Mesothelial cell of epicardium (in vitro differentiated cells): ENCODE measurements around the gene TNS4. TPM values are rescaled to one million over a fixed set of nuclear protein-coding genes. Genes with fewer than 3 reads are reported as not detected.

Experiments
- DNase-seq, 2 experiments: peaks; one replicate each; pipeline ENCODE4 v3.0.0; 2021; ENCODE audit warnings: low spot score in 2 of 2; ENCODE audit not compliant: unreplicated experiment in 2 of 2
- H3K27ac Mint-ChIP-seq: 2 replicates; pipeline ENCODE4 v1.8.0; 2021; ENCODE audit warnings: mixed read lengths
- H3K27me3 Mint-ChIP-seq: 2 replicates; pipeline ENCODE4 v1.8.0; 2021; ENCODE audit warnings: low read depth, mixed read lengths
- H3K36me3 Mint-ChIP-seq: 2 replicates; pipeline ENCODE4 v1.8.0; 2021; ENCODE audit warnings: mixed read lengths
- H3K4me1 Mint-ChIP-seq: 2 replicates; pipeline ENCODE4 v1.8.0; 2021; ENCODE audit warnings: mixed read lengths
- H3K4me3 Mint-ChIP-seq: 2 replicates; pipeline ENCODE4 v1.8.0; 2021; ENCODE audit warnings: mild to moderate bottlenecking, moderate library complexity, mixed read lengths
- H3K9me3 Mint-ChIP-seq: 2 replicates; pipeline ENCODE4 v1.8.0; 2021; ENCODE audit warnings: mixed read lengths
- total RNA-seq: library from RNA; stranded (reverse); gene quantifications from 3 replicates; pipeline ENCODE4 v1.2.1, GENCODE V29; 2021
- TF ChIP-seq, protein P1 (sequence below): fragments of 200-600 bp; sonication (generic); IDR thresholded peaks from one replicate; pipeline ENCODE4 v1.5.0; 2021; ENCODE audit warnings: antibody characterized with exemption; ENCODE audit not compliant: unreplicated experiment

TNS4 gene
- total RNA-seq, 1 donor from 2014 or later, result not detected

DNA sequence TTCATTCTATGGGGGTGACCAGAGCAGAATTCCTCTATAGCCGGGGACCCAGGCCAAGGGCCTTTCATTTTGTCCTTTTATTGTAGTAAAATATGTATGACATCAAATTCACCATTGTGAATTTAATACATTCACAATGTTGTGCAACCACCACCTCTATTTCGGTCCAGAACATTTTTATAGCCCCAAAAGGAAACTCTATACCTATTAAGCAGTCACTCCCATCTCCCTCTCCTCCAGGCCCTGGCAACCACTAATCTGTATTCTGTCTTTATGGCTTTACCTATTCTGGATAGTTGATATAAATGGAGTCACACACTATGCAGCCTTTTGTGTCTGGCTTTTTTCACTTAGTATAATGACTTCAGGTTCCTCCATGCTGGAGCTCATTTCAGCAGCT, 9.7 kb upstream of the TNS4 start:
- DNase-seq, result no peak
- Mint-ChIP-seq H3K27ac (no peak overlapping the region), H3K4me3 (no peak overlapping the region), H3K36me3 (no peaks in the 10 kb centered on the region), H3K9me3 (no peaks in the 10 kb centered on the region), H3K27me3 (peaks cover 10% of the 10 kb centered on the region), H3K4me1 (peaks cover 28% of the 10 kb centered on the region)
- TF ChIP-seq, protein P1, sequence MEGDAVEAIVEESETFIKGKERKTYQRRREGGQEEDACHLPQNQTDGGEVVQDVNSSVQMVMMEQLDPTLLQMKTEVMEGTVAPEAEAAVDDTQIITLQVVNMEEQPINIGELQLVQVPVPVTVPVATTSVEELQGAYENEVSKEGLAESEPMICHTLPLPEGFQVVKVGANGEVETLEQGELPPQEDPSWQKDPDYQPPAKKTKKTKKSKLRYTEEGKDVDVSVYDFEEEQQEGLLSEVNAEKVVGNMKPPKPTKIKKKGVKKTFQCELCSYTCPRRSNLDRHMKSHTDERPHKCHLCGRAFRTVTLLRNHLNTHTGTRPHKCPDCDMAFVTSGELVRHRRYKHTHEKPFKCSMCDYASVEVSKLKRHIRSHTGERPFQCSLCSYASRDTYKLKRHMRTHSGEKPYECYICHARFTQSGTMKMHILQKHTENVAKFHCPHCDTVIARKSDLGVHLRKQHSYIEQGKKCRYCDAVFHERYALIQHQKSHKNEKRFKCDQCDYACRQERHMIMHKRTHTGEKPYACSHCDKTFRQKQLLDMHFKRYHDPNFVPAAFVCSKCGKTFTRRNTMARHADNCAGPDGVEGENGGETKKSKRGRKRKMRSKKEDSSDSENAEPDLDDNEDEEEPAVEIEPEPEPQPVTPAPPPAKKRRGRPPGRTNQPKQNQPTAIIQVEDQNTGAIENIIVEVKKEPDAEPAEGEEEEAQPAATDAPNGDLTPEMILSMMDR, result no peak

DNA sequence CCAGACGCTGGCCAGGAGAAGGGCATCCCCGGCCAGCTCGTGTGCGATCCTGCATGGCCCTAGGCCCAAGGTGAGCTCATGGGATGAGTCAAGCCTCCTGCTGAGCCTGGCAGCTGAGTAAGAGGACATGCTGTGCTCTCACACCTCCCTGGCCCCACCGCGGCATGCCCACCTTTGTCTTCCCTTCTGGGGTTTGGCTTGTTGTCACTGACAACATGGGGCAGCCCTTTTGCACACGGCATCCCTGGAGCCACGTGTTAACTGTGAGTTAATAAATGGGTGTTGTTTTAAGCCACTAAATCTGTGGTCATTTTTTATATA, 8.9 kb upstream of the TNS4 start:
- TF ChIP-seq, protein P1, result no peak
- no peaks in the 10 kb centered on the region for H3K9me3 Mint-ChIP-seq
- no peak for DNase-seq
- no peak overlapping the region for H3K27ac Mint-ChIP-seq
- H3K4me3 Mint-ChIP-seq, result no peak overlapping the region
- H3K4me1 Mint-ChIP-seq, result peaks cover 30% of the 10 kb centered on the region
- peaks cover 9% of the 10 kb centered on the region for H3K27me3 Mint-ChIP-seq
- H3K36me3 Mint-ChIP-seq, result no peaks in the 10 kb centered on the region

DNA sequence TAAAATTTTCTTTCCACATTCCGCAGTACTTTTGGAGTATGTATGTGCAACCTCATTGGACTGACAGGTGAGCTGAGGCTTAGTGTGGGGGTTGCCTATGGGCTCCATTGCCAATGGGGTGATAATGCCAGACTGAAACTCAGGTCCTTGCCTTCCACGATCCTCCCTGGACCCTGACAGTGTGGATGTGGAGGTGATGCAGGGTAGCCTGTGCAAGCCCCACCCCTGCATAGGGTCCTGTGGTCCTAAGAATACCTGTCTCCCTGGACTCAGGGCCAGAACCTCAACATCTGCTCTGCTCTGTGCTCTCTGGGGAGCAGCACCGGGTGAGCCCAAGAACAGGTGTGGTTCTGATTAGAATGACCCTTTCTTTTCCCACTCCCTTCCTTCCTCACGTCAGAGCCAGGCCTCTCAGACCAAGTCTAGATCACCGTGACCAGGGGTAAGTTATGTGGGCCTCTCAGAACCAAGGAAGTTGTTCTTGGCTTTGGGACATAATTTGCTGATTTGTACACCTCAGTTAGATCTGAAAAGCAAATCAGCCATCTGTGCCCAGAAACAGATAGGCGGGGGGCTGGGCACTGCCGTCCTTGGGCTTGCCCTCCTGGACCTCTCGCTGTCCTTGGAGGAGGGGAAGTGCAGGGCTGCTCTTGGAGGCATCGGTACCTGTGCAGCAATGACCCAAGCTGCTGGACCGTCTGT, 8.4 kb upstream of the TNS4 start:
- Mint-ChIP-seq H3K9me3 (no peaks in the 10 kb centered on the region), H3K27ac (no peak overlapping the region), H3K36me3 (no peaks in the 10 kb centered on the region), H3K27me3 (peaks cover 8% of the 10 kb centered on the region), H3K4me3 (no peak overlapping the region), H3K4me1 (peaks cover 30% of the 10 kb centered on the region)
- no peak for DNase-seq
- TF ChIP-seq, protein P1, result no peak

DNA sequence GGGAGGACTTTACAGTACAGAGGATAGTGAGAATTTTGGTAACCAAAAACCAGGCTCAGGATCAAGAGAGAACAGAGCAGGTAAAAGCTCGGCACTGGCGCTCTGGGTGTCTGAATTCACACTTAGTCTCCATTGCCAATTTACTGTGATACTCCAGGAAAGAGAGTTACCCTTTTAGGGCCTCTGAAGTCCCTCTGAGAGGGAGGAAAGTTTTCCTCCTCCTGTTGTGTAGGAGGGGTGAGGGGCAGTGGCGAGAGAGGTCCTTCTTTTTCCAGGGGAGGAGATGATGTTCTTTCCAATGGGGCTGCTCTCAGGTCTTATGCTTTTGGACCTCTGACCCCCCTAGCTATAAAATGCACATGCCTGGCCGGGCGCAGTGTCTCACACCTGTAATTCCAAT, 5.4 kb upstream of the TNS4 start:
- Mint-ChIP-seq H3K27ac (no peak overlapping the region), H3K9me3 (no peaks in the 10 kb centered on the region), H3K27me3 (no peaks in the 10 kb centered on the region), H3K4me3 (no peak overlapping the region), H3K4me1 (peaks cover 24% of the 10 kb centered on the region), H3K36me3 (no peaks in the 10 kb centered on the region)
- TF ChIP-seq, protein P1, result no peak
- DNase-seq, result no peak

DNA sequence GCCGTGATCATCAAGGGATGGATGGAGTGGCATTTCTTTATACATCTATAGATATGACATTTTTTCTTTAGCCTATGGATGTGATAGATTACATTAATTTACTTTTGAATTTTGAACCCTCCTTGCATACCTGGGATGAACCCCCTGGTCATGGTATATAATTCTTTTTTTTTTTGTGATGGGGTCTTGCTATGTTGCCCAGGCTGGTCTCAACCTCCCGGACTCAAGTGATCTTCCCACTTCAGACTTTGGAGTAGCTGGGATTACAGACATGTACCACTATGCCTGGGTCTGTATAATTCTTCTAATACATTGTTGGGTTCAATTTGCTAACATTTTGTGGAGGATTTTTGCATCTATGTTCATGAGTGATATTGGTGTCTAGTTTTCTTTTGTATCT, 1.7 kb upstream of the TNS4 start:
- Mint-ChIP-seq H3K27ac (no peak overlapping the region), H3K36me3 (no peaks in the 10 kb centered on the region), H3K4me1 (peaks cover 23% of the 10 kb centered on the region), H3K27me3 (no peaks in the 10 kb centered on the region), H3K4me3 (no peak overlapping the region), H3K9me3 (no peaks in the 10 kb centered on the region)
- no peak for DNase-seq
- TF ChIP-seq, protein P1, result no peak

DNA sequence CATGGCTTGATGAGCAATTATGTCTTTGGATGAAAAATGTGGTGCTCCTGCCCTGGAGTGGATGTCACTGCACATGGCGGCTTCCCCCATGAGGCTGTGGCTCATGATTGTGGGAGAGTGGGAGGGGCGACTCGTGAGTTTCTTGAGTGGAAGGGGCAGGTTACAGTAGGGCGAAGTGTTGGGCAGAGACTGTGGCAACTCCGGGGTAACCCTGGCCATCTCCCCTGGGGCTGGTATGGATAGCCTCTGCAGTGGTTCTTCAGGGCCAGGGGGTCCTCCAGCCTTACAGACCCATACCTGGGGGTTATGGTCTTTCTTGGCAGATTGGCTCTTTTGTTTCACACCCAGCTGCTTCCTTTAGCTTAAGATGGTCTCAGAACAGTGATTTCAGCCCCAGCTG, 1.3 kb upstream of the TNS4 start:
- TF ChIP-seq, protein P1, result no peak
- H3K4me3 Mint-ChIP-seq, result no peak overlapping the region
- no peaks in the 10 kb centered on the region for H3K9me3 Mint-ChIP-seq
- no peaks in the 10 kb centered on the region for H3K36me3 Mint-ChIP-seq
- no peaks in the 10 kb centered on the region for H3K27me3 Mint-ChIP-seq
- DNase-seq, result no peak
- H3K4me1 Mint-ChIP-seq, result peaks cover 23% of the 10 kb centered on the region
- no peak overlapping the region for H3K27ac Mint-ChIP-seq
